WTC11 (cell line): ENCODE data around the gene COBL. TPM values are rescaled to one million over a fixed set of nuclear protein-coding genes. Genes with fewer than 3 reads are reported as not detected.
A peak's percentile ranks its signal among the peaks of the same experiment; 100 is the strongest.

ENCODE experiments used
- ATAC-seq: fragments of 200-7000 bp; cut with Tn5 transposase; 2 replicates; pipeline ENCODE4 v1.10.0; 2021; ENCODE audit warnings: mild to moderate bottlenecking, moderate library complexity
- CTCF ChIA-PET: fragments of 300-600 bp; sonication (Branson Sonifier 250); formaldehyde crosslinking; loops from one replicate; lab custom pipeline; 2021; ENCODE audit warnings: antibody characterized with exemption; lab: Charles Lee
- POLR2A ChIA-PET: fragments of 350-600 bp; sonication (Branson Sonifier 250); formaldehyde crosslinking; loops from one replicate; lab custom pipeline; 2021; ENCODE audit warnings: antibody characterized with exemption; lab: Charles Lee
- DNase-seq: peaks from one replicate; pipeline ENCODE4 v3.0.0; 2021; ENCODE audit warnings: low spot score
- H3K27ac Mint-ChIP-seq: 2 replicates; pipeline ENCODE4 v1.8.0; 2021; ENCODE audit warnings: mixed read lengths
- H3K27me3 Mint-ChIP-seq: 2 replicates; pipeline ENCODE4 v1.8.0; 2021; ENCODE audit warnings: low read depth, mild to moderate bottlenecking, moderate library complexity, mixed read lengths
- H3K36me3 Mint-ChIP-seq: 2 replicates; pipeline ENCODE4 v1.8.0; 2021; ENCODE audit warnings: mixed read lengths
- H3K4me1 Mint-ChIP-seq: 2 replicates; pipeline ENCODE4 v1.8.0; 2022; ENCODE audit warnings: mixed read lengths
- H3K4me3 Mint-ChIP-seq: 2 replicates; pipeline ENCODE4 v1.8.0; 2021; ENCODE audit warnings: mild to moderate bottlenecking, moderate library complexity, mixed read lengths
- H3K9me3 Mint-ChIP-seq: 2 replicates; pipeline ENCODE4 v1.8.0; 2021; ENCODE audit warnings: mixed read lengths
- AR ChIP-seq: fragments of 250-450 bp; sonication (Bioruptor Pico); IDR thresholded peaks from 2 replicates; pipeline ENCODE4 v1.9.0; 2021; ENCODE audit warnings: mild to moderate bottlenecking
- CREB1 ChIP-seq: sonication (generic); formaldehyde crosslinking; IDR thresholded peaks from 2 replicates; pipeline ENCODE4 v1.8.0; 2023; ENCODE audit warnings: mild to moderate bottlenecking, missing genetic modification reagents
- ESRRA ChIP-seq: sonication (generic); formaldehyde crosslinking; IDR thresholded peaks from 2 replicates; pipeline ENCODE4 v1.8.1; 2022; ENCODE audit warnings: mild to moderate bottlenecking, missing genetic modification reagents, borderline replicate concordance
- GRHL2 ChIP-seq: fragments of 250-450 bp; sonication (Bioruptor Pico); IDR thresholded peaks from 2 replicates; pipeline ENCODE4 v1.8.0; 2022; ENCODE audit warnings: mild to moderate bottlenecking, moderate library complexity; ENCODE audit not compliant: insufficient replicate concordance, severe bottlenecking
- IRF1 ChIP-seq: sonication (generic); formaldehyde crosslinking; IDR thresholded peaks from 2 replicates; pipeline ENCODE4 v1.8.0; 2023; ENCODE audit warnings: missing genetic modification reagents
- JUN ChIP-seq: sonication (generic); formaldehyde crosslinking; IDR thresholded peaks from 2 replicates; pipeline ENCODE4 v1.8.0; 2023; ENCODE audit warnings: mild to moderate bottlenecking, missing genetic modification reagents
- MAX ChIP-seq: sonication (generic); formaldehyde crosslinking; IDR thresholded peaks from 2 replicates; pipeline ENCODE4 v1.8.0; 2022; ENCODE audit warnings: mild to moderate bottlenecking, missing genetic modification reagents
- MYBL2 ChIP-seq: sonication (generic); formaldehyde crosslinking; IDR thresholded peaks from 2 replicates; pipeline ENCODE4 v1.8.1; 2023; ENCODE audit warnings: mild to moderate bottlenecking, moderate library complexity, missing genetic modification reagents
- NFYB ChIP-seq: sonication (generic); formaldehyde crosslinking; conservative IDR thresholded peaks from 2 replicates; pipeline ENCODE4 v1.8.0; 2022; ENCODE audit warnings: low read depth, missing genetic modification reagents
- NR3C1 ChIP-seq: sonication (generic); formaldehyde crosslinking; conservative IDR thresholded peaks from 2 replicates; pipeline ENCODE4 v1.8.1; 2023; ENCODE audit warnings: low read depth, mild to moderate bottlenecking, missing genetic modification reagents
- PRDM15 ChIP-seq: sonication (generic); formaldehyde crosslinking; IDR thresholded peaks from 2 replicates; pipeline ENCODE4 v1.8.0; 2022; ENCODE audit warnings: missing genetic modification reagents
- SOX15 ChIP-seq: fragments of 250-450 bp; sonication (Bioruptor Pico); IDR thresholded peaks from 2 replicates; pipeline ENCODE4 v1.9.0; 2021; ENCODE audit warnings: mild to moderate bottlenecking
- TEAD1 ChIP-seq: sonication (generic); formaldehyde crosslinking; IDR thresholded peaks from 2 replicates; pipeline ENCODE4 v1.8.0; 2022; ENCODE audit warnings: mild to moderate bottlenecking, missing genetic modification reagents
- TP53 ChIP-seq: sonication (generic); formaldehyde crosslinking; IDR thresholded peaks from 2 replicates; pipeline ENCODE4 v1.8.1; 2023; ENCODE audit warnings: mild to moderate bottlenecking, missing genetic modification reagents
- ZNF138 ChIP-seq: sonication (generic); formaldehyde crosslinking; conservative IDR thresholded peaks from 2 replicates; pipeline ENCODE4 v1.8.1; 2022; ENCODE audit warnings: mild to moderate bottlenecking, moderate library complexity, missing genetic modification reagents
- ZNF396 ChIP-seq: fragments of 250-450 bp; sonication (Bioruptor Pico); IDR thresholded peaks from 2 replicates; pipeline ENCODE4 v1.8.0; 2021; ENCODE audit warnings: mild to moderate bottlenecking, moderate library complexity, borderline replicate concordance
- ZNF671 ChIP-seq: fragments of 250-450 bp; sonication (Bioruptor Pico); IDR thresholded peaks from 2 replicates; pipeline ENCODE4 v1.8.0; 2021; ENCODE audit warnings: mild to moderate bottlenecking
- total RNA-seq: library from RNA; stranded (reverse); gene quantifications from 3 replicates; pipeline ENCODE4 v1.2.3, GENCODE V29; 2021
- TF ChIP-seq, protein P1 (sequence below): sonication (generic); formaldehyde crosslinking; conservative IDR thresholded peaks from 2 replicates; pipeline ENCODE4 v1.8.1; 2022; ENCODE audit warnings: mild to moderate bottlenecking, missing genetic modification reagents

Gene COBL
- total RNA-seq, 1 experiment from 2014 or later, result 36.5 TPM

- TF ChIP-seq PRDM15 (CRISPR knock-in tag), result no peak
- TF ChIP-seq TP53 (CRISPR knock-in tag), result no peak
- TF ChIP-seq ESRRA (CRISPR knock-in tag), result no peak
- no peak for TF ChIP-seq MYBL2 (CRISPR knock-in tag)
- TF ChIP-seq IRF1 (CRISPR knock-in tag), result no peak
- TF ChIP-seq GRHL2, result no peak
Observed at GRCh38 chr7:51324206-51324898, 7.7 kb upstream of the COBL start (continued).

DNA sequence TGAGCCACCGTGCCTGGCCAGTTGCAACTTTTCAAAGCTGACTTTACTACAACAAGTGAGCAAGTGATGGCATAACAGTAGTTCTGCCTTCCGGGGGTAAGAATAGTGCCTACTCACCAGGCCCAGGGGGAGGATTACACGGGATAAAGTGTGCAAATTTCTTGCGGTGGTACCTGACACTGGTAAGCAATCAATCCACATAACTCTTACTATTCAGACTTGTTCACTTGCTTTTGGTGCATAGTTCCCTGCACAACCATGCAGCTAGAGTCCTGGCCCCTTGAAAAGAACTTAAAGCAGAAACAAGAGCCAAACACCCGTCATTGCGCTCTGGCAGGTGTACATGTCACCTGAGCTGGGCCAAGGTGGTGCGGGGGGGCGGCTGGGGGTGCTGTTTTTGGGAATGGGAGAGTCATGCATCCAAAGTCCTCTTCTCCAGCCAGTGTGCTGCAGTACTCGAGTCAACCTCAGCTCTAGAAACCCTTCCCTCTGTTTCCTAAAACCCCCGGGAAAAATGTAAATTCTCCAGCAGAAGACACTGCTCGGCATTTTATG is 5.4 kb upstream of the COBL start:
- Mint-ChIP-seq H3K27ac (peak overlapping the region; percentile 57; the same call in 1 of the 2 replicates), H3K4me1 (peaks cover 78% of the 10 kb centered on the region), H3K36me3 (no peaks in the 10 kb centered on the region), H3K27me3 (peaks cover 43% of the 10 kb centered on the region), H3K4me3 (no peak overlapping the region), H3K9me3 (no peaks in the 10 kb centered on the region)
- TF ChIP-seq NFYB (no peak), ESRRA (CRISPR knock-in tag) (no peak), TP53 (CRISPR knock-in tag) (no peak), SOX15 (CRISPR knock-in tag) (no peak), NR3C1 (CRISPR knock-in tag) (no peak), JUN (CRISPR knock-in tag) (no peak), AR (CRISPR knock-in tag) (no peak), ZNF138 (CRISPR knock-in tag) (no peak), ZNF671 (CRISPR knock-in tag) (no peak), TEAD1 (CRISPR knock-in tag) (no peak), MAX (no peak), CREB1 (CRISPR knock-in tag) (no peak), ZNF396 (CRISPR knock-in tag) (no peak)
- TF ChIP-seq, protein P1, sequence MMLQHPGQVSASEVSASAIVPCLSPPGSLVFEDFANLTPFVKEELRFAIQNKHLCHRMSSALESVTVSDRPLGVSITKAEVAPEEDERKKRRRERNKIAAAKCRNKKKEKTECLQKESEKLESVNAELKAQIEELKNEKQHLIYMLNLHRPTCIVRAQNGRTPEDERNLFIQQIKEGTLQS, result no peak
- ChIA-PET POLR2A (no interaction called here), CTCF (interaction anchor here (0.9 to 1.9 kb wide), 6 partner anchors 20 to 159 kb away, joined by 3 to 8 read pairs (median 4); no protein-coding TSS in a partner anchor)
- no peak for ATAC-seq
- no peak for DNase-seq
